WTC11 (cell line): ENCODE results near the gene RNF151. TPM values are rescaled to one million over a fixed set of nuclear protein-coding genes. Genes with fewer than 3 reads are reported as not detected.

Experiments used
- ATAC-seq: fragments of 200-7000 bp; cut with Tn5 transposase; 2 replicates; pipeline ENCODE4 v1.10.0; 2021; ENCODE audit warnings: mild to moderate bottlenecking, moderate library complexity
- CTCF ChIA-PET: fragments of 300-600 bp; sonication (Branson Sonifier 250); formaldehyde crosslinking; loops from one replicate; lab custom pipeline; 2021; ENCODE audit warnings: antibody characterized with exemption; lab: Charles Lee
- POLR2A ChIA-PET: fragments of 350-600 bp; sonication (Branson Sonifier 250); formaldehyde crosslinking; loops from one replicate; lab custom pipeline; 2021; ENCODE audit warnings: antibody characterized with exemption; lab: Charles Lee
- DNase-seq: peaks from one replicate; pipeline ENCODE4 v3.0.0; 2021; ENCODE audit warnings: low spot score
- H3K27ac Mint-ChIP-seq: 2 replicates; pipeline ENCODE4 v1.8.0; 2021; ENCODE audit warnings: mixed read lengths
- H3K27me3 Mint-ChIP-seq: 2 replicates; pipeline ENCODE4 v1.8.0; 2021; ENCODE audit warnings: low read depth, mild to moderate bottlenecking, moderate library complexity, mixed read lengths
- H3K36me3 Mint-ChIP-seq: 2 replicates; pipeline ENCODE4 v1.8.0; 2021; ENCODE audit warnings: mixed read lengths
- H3K4me1 Mint-ChIP-seq: 2 replicates; pipeline ENCODE4 v1.8.0; 2022; ENCODE audit warnings: mixed read lengths
- H3K4me3 Mint-ChIP-seq: 2 replicates; pipeline ENCODE4 v1.8.0; 2021; ENCODE audit warnings: mild to moderate bottlenecking, moderate library complexity, mixed read lengths
- H3K9me3 Mint-ChIP-seq: 2 replicates; pipeline ENCODE4 v1.8.0; 2021; ENCODE audit warnings: mixed read lengths
- AR ChIP-seq: fragments of 250-450 bp; sonication (Bioruptor Pico); IDR thresholded peaks from 2 replicates; pipeline ENCODE4 v1.9.0; 2021; ENCODE audit warnings: mild to moderate bottlenecking
- CDX4 ChIP-seq: fragments of 250-450 bp; sonication (Bioruptor Pico); IDR thresholded peaks from 2 replicates; pipeline ENCODE4 v1.9.0; 2021; ENCODE audit warnings: moderate library complexity, mild to moderate bottlenecking, inconsistent platforms, borderline replicate concordance
- CREB1 ChIP-seq: sonication (generic); formaldehyde crosslinking; IDR thresholded peaks from 2 replicates; pipeline ENCODE4 v1.8.0; 2023; ENCODE audit warnings: mild to moderate bottlenecking, missing genetic modification reagents
- E2F5 ChIP-seq: sonication (generic); formaldehyde crosslinking; IDR thresholded peaks from 2 replicates; pipeline ENCODE4 v1.8.1; 2022; ENCODE audit warnings: mild to moderate bottlenecking, moderate library complexity, missing genetic modification reagents
- ELF4 ChIP-seq: sonication (generic); formaldehyde crosslinking; IDR thresholded peaks from 2 replicates; pipeline ENCODE4 v1.8.1; 2022; ENCODE audit warnings: low read depth, mild to moderate bottlenecking, moderate library complexity, missing genetic modification reagents
- ETV6 ChIP-seq: sonication (generic); formaldehyde crosslinking; IDR thresholded peaks from 2 replicates; pipeline ENCODE4 v1.8.1; 2022; ENCODE audit warnings: mild to moderate bottlenecking, missing genetic modification reagents
- FOXJ3 ChIP-seq: sonication (generic); formaldehyde crosslinking; IDR thresholded peaks from 2 replicates; pipeline ENCODE4 v1.9.0; 2021; ENCODE audit warnings: missing genetic modification reagents, mild to moderate bottlenecking, borderline replicate concordance
- FOXK1 ChIP-seq: sonication (generic); formaldehyde crosslinking; IDR thresholded peaks from 2 replicates; pipeline ENCODE4 v1.8.0; 2022; ENCODE audit warnings: mild to moderate bottlenecking, moderate library complexity, missing genetic modification reagents
- HMGA2 ChIP-seq: fragments of 250-450 bp; sonication (Bioruptor Pico); IDR thresholded peaks from 2 replicates; pipeline ENCODE4 v1.4.0; 2021; ENCODE audit warnings: mild to moderate bottlenecking, moderate library complexity
- IRF1 ChIP-seq: sonication (generic); formaldehyde crosslinking; IDR thresholded peaks from 2 replicates; pipeline ENCODE4 v1.8.0; 2023; ENCODE audit warnings: missing genetic modification reagents
- NFE2L1 ChIP-seq: sonication (generic); formaldehyde crosslinking; IDR thresholded peaks from 2 replicates; pipeline ENCODE4 v1.8.1; 2023; ENCODE audit warnings: missing genetic modification reagents
- PRDM15 ChIP-seq: sonication (generic); formaldehyde crosslinking; IDR thresholded peaks from 2 replicates; pipeline ENCODE4 v1.8.0; 2022; ENCODE audit warnings: missing genetic modification reagents
- RORB ChIP-seq: fragments of 250-450 bp; sonication (Bioruptor Pico); IDR thresholded peaks from 2 replicates; pipeline ENCODE4 v1.9.0; 2021; ENCODE audit warnings: mild to moderate bottlenecking
- TEAD1 ChIP-seq: sonication (generic); formaldehyde crosslinking; IDR thresholded peaks from 2 replicates; pipeline ENCODE4 v1.8.0; 2022; ENCODE audit warnings: mild to moderate bottlenecking, missing genetic modification reagents
- TP53 ChIP-seq: sonication (generic); formaldehyde crosslinking; IDR thresholded peaks from 2 replicates; pipeline ENCODE4 v1.8.1; 2023; ENCODE audit warnings: mild to moderate bottlenecking, missing genetic modification reagents
- ZMAT4 ChIP-seq: fragments of 250-450 bp; sonication (Bioruptor Pico); IDR thresholded peaks from 2 replicates; pipeline ENCODE4 v1.9.0; 2021; ENCODE audit warnings: mild to moderate bottlenecking
- ZNF425 ChIP-seq: fragments of 250-450 bp; sonication (Bioruptor Pico); conservative IDR thresholded peaks from 2 replicates; pipeline ENCODE4 v1.9.0; 2021; ENCODE audit warnings: mild to moderate bottlenecking
- ZNF512 ChIP-seq: sonication (generic); formaldehyde crosslinking; IDR thresholded peaks from 2 replicates; pipeline ENCODE4 v1.8.1; 2022; ENCODE audit warnings: missing genetic modification reagents, borderline replicate concordance
- total RNA-seq: library from RNA; stranded (reverse); gene quantifications from 3 replicates; pipeline ENCODE4 v1.2.3, GENCODE V29; 2021

RNF151 gene
- total RNA-seq, 1 experiment from 2014 or later, result 0.31 TPM

GRCh38 chr16:1991135-1991551, 24.5 kb downstream of the RNF151 start (continued):
- no peak for TF ChIP-seq E2F5 (CRISPR knock-in tag)
- TF ChIP-seq, all 79 proteins: peak for 0

GRCh38 chr16:1991588-1991947, 24.9 kb downstream of the RNF151 start:
- H3K4me1 Mint-ChIP-seq, result peaks cover 17% of the 10 kb centered on the region

More at GRCh38 chr16:1991588-1991947, 24.9 kb downstream of the RNF151 start:
- peak overlapping the region; percentile 48; the same call in 1 of the 2 replicates for H3K27ac Mint-ChIP-seq
- TF ChIP-seq CDX4 (CRISPR knock-in tag), result no peak
- no peak for TF ChIP-seq FOXK1
- no peak for TF ChIP-seq HMGA2 (CRISPR knock-in tag)
- no peak for TF ChIP-seq RORB (CRISPR knock-in tag)
- TF ChIP-seq NFE2L1 (CRISPR knock-in tag), result no peak
- TF ChIP-seq ZNF425 (CRISPR knock-in tag), result no peak
- no peak for TF ChIP-seq ZMAT4
- no peak for TF ChIP-seq IRF1 (CRISPR knock-in tag)
- TF ChIP-seq AR, result no peak
- no peak for TF ChIP-seq ETV6 (CRISPR knock-in tag)
- TF ChIP-seq ELF4 (CRISPR knock-in tag), result no peak
- no peak for TF ChIP-seq TP53 (CRISPR knock-in tag)
- TF ChIP-seq PRDM15 (CRISPR knock-in tag), result no peak
- no peak for TF ChIP-seq ZNF512 (CRISPR knock-in tag)
- TF ChIP-seq CREB1 (CRISPR knock-in tag), result no peak
- no peak for TF ChIP-seq FOXJ3 (CRISPR knock-in tag)
- no peak for TF ChIP-seq TEAD1 (CRISPR knock-in tag)
- TF ChIP-seq, all 79 proteins: peak for 0
- DNase-seq (no peak), ATAC-seq (no peak)
- peak overlapping the region; percentile 76 for H3K4me3 Mint-ChIP-seq
- peaks cover under 1% of the 10 kb centered on the region; the same call in 1 of the 2 replicates for H3K36me3 Mint-ChIP-seq
- peaks cover 24% of the 10 kb centered on the region for H3K27me3 Mint-ChIP-seq
- CTCF ChIA-PET, result interaction anchor here (0.5 to 6.4 kb wide), 14 partner anchors 10 to 1208 kb away, joined by 3 to 59 read pairs (median 5); partner anchors contain the start of genes NTHL1 and TSC2
- POLR2A ChIA-PET, result interaction anchor here (0.7 to 1.7 kb wide), 6 partner anchors 13 to 164 kb away, joined by 3 to 13 read pairs (median 4); partner anchors contain the start of genes MSRB1, RPS2, TBL3 and TRAF7
- no peaks in the 10 kb centered on the region for H3K9me3 Mint-ChIP-seq
